ENCODE measurements around the gene MLC1. TPM values are rescaled to one million over a fixed set of nuclear protein-coding genes. Genes with fewer than 3 reads are reported as not detected.
A peak's percentile ranks its signal among the peaks of the same experiment; 100 is the strongest.

Gene MLC1
- total RNA-seq, 1 donor from 2014 or later: 2.3 TPM

DNA sequence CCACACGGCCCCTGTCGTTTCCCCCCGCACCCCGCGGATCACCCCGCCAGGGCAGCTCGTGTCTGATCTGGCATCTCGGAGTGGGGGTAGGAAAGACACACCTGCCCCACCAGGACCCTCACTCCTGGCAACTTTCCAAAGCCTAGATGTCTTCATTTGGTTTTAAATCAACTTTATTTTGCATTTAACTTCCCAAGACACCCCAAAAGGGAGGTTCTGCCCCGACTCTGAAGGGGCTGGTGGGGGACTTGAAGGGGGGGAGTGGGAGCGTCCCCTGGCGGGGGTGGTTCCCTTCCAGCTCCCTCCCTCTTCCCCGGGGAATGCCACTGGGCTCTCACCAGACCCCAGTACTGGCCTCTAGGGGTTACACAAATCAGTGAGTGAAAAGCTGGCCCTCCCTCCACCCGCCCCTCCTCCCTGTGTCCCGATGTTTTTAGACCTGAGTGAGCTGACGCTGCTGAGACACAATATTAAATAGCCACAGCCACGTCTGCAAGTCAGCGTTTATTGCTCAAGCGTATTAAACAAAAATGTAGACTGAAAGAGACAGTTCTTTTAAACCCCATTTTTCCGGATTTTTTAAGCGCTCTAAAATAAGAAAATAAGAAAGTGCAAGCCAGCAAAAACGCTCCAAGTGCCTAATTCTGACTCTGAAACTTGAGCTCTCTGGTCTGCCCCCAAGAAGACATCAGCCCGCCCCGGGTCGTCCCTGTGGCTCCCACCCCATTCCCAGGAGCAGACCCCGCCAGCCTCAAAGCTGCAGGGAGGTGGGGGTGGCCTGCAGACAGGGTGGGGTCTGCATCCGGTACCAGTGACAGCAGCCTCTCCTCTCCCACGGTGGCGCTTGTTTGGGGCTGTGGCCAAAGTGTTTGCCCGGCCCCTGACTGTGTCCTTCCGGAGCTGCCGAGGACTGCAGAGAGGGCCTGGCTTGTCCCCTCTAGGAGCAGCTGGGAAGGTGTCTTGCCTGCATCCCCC, 26.0 kb downstream of the MLC1 start:
- Histone ChIP-seq H3K27me3 (peaks cover 17% of the 10 kb centered on the region), H3K4me3 (peak overlapping the region; percentile 4), H3K27ac (no peak overlapping the region), H3K9me3 (no peaks in the 10 kb centered on the region), H3K36me3 (no peaks in the 10 kb centered on the region), H3K4me1 (peaks cover 6% of the 10 kb centered on the region)
- intact Hi-C loops (cut with DNase I): no loop called here
- DNase-seq: no peak
- no peak for ATAC-seq
- TF ChIP-seq, protein P1, sequence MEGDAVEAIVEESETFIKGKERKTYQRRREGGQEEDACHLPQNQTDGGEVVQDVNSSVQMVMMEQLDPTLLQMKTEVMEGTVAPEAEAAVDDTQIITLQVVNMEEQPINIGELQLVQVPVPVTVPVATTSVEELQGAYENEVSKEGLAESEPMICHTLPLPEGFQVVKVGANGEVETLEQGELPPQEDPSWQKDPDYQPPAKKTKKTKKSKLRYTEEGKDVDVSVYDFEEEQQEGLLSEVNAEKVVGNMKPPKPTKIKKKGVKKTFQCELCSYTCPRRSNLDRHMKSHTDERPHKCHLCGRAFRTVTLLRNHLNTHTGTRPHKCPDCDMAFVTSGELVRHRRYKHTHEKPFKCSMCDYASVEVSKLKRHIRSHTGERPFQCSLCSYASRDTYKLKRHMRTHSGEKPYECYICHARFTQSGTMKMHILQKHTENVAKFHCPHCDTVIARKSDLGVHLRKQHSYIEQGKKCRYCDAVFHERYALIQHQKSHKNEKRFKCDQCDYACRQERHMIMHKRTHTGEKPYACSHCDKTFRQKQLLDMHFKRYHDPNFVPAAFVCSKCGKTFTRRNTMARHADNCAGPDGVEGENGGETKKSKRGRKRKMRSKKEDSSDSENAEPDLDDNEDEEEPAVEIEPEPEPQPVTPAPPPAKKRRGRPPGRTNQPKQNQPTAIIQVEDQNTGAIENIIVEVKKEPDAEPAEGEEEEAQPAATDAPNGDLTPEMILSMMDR (IDR thresholded peaks at IDR 0.05): no peak

DNA sequence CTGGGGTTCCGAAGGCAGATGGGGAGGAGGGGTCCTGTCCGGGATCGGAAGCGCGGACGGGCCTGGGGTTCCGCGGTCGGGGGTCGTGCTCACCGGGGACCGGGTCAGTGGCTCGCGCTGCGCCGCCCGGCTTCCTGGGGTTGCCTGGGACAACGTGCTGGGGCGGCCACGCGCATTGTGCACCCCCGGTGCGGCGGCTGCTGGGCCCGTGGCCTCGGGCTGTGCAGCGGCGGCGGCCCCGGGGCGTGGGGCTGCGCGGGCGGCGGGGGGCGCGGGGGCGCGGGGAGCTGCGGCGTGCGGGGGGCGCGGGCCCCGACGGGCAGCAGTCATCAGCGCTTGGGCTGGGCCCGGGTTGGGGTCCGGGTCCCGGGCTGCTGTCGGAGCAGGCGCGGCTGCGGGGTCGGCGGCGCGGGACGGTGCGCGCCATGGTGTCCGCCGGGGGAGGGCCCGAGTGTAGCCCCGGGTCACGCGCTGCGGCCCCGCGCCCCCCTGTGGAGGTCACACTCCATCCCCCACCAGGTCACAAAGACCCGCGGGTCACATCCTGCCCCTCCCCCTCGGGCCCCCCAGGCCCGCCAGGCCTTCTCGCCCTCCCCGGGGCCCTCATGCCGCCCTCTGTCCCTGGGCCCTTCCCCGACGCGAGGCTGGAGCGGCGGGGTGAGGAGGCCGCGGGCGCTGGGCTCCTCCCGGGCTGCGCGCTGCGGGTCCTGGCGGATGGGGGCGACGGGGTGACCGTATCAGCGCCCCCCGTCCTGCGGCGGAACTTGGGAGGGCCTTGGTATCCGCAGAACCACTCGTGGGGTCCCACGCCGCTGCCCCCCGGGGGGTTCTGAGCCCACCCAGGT, 26.9 kb downstream of the MLC1 start, which contains the start of gene TTLL8:
TSS of gene TTLL8 (minus strand) at position 238 of the 845 bp plus-strand sequence.
- no peak for DNase-seq
- Histone ChIP-seq H3K36me3 (no peaks in the 10 kb centered on the region), H3K27ac (no peak within 1 kb of the TSS), H3K4me1 (peaks cover 6% of the 10 kb centered on the region), H3K4me3 (no peak within 1 kb of the TSS), H3K27me3 (peaks cover 17% of the 10 kb centered on the region), H3K9me3 (no peaks in the 10 kb centered on the region)
- ATAC-seq: no peak
- TF ChIP-seq, protein P1 (IDR thresholded peaks at IDR 0.05): no peak
- intact Hi-C loops (cut with DNase I): no loop called here

DNA sequence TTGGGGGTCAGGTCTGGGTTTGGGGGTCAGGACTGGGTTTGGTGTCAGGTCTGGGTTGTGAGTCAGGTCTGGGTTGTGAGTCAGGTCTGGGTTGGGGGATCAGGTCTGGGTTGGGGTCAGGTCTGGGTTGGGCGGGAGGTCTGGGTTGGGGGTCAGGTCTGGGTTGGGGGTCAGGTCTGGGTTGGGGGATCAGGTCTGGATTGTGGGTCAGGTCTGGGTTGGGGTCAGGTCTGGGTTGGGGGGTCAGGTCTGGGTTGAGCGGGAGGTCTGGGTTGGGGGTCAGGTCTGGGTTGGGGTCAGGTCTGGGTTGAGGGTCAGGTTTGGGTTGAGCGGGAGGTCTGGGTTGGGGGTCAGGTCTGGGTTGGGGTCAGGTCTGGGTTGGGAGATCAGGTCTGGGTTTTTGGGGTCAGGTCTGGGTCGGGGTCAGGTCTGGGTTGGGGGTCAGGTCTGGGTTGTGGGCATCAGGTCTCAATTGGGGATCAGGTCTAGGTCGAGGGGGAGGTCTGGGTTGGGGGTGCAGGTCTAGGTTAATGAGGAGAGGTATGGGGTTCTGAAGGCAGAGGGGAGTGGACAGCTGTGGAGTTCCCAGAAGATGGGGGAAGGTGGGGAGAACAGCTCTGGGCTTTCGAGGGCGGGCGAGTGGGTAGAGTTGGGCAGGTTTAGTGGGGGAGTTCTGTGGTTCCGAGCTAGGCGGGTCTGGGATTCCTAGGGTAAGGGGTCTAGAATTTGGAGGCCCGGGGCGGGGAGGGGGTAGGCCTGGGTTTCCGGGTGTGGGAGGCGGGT, 27.8 kb downstream of the MLC1 start:
- Histone ChIP-seq H3K36me3 (no peaks in the 10 kb centered on the region), H3K27me3 (peaks cover 17% of the 10 kb centered on the region), H3K4me1 (peaks cover 6% of the 10 kb centered on the region), H3K4me3 (no peak overlapping the region), H3K9me3 (no peaks in the 10 kb centered on the region), H3K27ac (no peak overlapping the region)
- intact Hi-C loops (cut with DNase I): no loop called here
- TF ChIP-seq, protein P1 (IDR thresholded peaks at IDR 0.05): no peak
- ATAC-seq: no peak
- DNase-seq: no peak

DNA sequence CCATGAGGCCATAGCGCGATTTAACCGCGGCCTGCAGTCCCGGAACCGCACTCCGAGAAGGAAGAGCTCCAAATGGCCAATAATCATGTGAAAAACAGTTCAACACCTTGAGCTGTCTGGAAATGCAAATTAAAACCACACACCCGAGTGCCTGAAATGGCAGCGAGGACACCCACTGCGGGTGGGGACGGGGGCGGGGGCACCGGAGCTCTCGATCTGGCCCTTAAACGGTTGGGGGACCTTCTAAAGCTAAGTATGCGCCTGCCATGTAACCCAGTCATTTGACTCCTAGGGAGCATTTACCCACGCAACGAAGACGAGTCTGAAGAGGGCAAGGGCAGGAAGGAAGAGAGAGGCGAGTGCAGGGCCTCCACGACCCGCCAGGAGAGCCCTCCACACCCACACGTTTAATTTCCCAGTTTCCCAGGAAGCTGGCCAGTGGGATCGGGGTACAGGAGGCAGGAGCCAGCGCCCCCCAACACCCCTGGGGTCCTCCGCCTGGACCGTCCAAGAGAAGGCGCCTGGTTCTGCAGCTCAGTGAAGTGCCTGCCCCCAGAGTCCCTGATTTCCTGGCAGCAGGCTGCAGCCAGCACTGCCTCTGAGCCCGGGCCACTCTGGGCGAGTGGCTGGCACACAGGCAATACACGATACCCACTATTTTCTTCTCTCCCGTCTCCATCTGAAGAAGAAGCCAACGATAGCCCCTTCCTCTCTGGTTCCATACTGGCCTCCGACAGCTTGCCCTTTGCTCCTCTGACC, 28.8 kb downstream of the MLC1 start:
- no peak for DNase-seq
- Histone ChIP-seq H3K27ac (no peak overlapping the region), H3K9me3 (no peaks in the 10 kb centered on the region), H3K36me3 (no peaks in the 10 kb centered on the region), H3K4me1 (peaks cover 6% of the 10 kb centered on the region), H3K27me3 (peaks cover 17% of the 10 kb centered on the region), H3K4me3 (no peak overlapping the region)
- no peak for ATAC-seq
- TF ChIP-seq, protein P1 (IDR thresholded peaks at IDR 0.05): no peak
- intact Hi-C loops (cut with DNase I): no loop called here
